ENCODE results near the gene IL10.
A peak's percentile ranks its signal among the peaks of the same experiment; 100 is the strongest.

The IL10 gene

GRCh38 chr1:206734499-206735142 lies 37.7 kb downstream of the IL10 start:
- peak; percentile 79 to 81 for DNase-seq (ENCODE audit: low read depth in 2 of 2)

GRCh38 chr1:206732992-206733391 lies 39.3 kb downstream of the IL10 start:
- DNase-seq (ENCODE audit: low read depth in 2 of 2): no peak

GRCh38 chr1:206732508-206732907 lies 39.8 kb downstream of the IL10 start:
- DNase-seq (ENCODE audit: low read depth in 2 of 2): no peak

GRCh38 chr1:206729507-206729906 lies 42.8 kb downstream of the IL10 start:
- no peak for DNase-seq (ENCODE audit: low read depth in 2 of 2)

- no peak for DNase-seq (ENCODE audit: low read depth in 2 of 2)
These were observed 43.2 kb downstream of the IL10 start for GRCh38 chr1:206729050-206729449.

GRCh38 chr1:206728697-206728987 lies 43.7 kb downstream of the IL10 start:
- no peak for DNase-seq (ENCODE audit: low read depth in 2 of 2)

GRCh38 chr1:206727981-206728696 lies 44.2 kb downstream of the IL10 start:
- DNase-seq (ENCODE audit: low read depth in 2 of 2): no peak

GRCh38 chr1:206725109-206725963 lies 47.0 kb downstream of the IL10 start:
- peak; percentile 45 to 49 for DNase-seq (ENCODE audit: low read depth in 2 of 2)

GRCh38 chr1:206723805-206724472 lies 48.4 kb downstream of the IL10 start:
- no peak for DNase-seq (ENCODE audit: low read depth in 2 of 2)

GRCh38 chr1:206723462-206723804 lies 48.9 kb downstream of the IL10 start:
- no peak for DNase-seq (ENCODE audit: low read depth in 2 of 2)

- DNase-seq (ENCODE audit: low read depth in 2 of 2): no peak
These were observed 49.4 kb downstream of the IL10 start for GRCh38 chr1:206722751-206723461.

- no peak for DNase-seq (ENCODE audit: low read depth in 2 of 2)
These were observed 50.8 kb downstream of the IL10 start for GRCh38 chr1:206721454-206721853.

GRCh38 chr1:206719169-206719839 lies 53.0 kb downstream of the IL10 start:
- DNase-seq (ENCODE audit: low read depth in 2 of 2): no peak

GRCh38 chr1:206717674-206717989 lies 54.7 kb downstream of the IL10 start:
- DNase-seq (ENCODE audit: low read depth in 2 of 2): no peak
